K562 (cell line): Measurements from ENCODE around the gene GCN1. TPM values are rescaled to one million over a fixed set of nuclear protein-coding genes. Genes with fewer than 3 reads are reported as not detected.
A peak's percentile ranks its signal among the peaks of the same experiment; 100 is the strongest.

Source experiments
- ATF4 ChIP-seq: fragments of 450-650 bp; formaldehyde crosslinking; IDR thresholded peaks from 2 replicates; pipeline ENCODE4 v1.4.0; 2022; ENCODE audit warnings: mild to moderate bottlenecking, moderate library complexity
- BCLAF1 ChIP-seq, 2 experiments: fragments of 450-650 bp in 1 of 2; IDR thresholded peaks; 2 replicates each; pipeline ENCODE4 v1.6.1; 2011 to 2017; ENCODE audit warnings: low read depth in 2 of 2, antibody characterized with exemption in 1 of 2, borderline replicate concordance in 1 of 2, low read length in 1 of 2, mild to moderate bottlenecking in 1 of 2, mixed read lengths in 1 of 2; ENCODE audit not compliant: control insufficient read depth in 1 of 2
- CBFA2T2 ChIP-seq: fragments of 450-650 bp; conservative IDR thresholded peaks from 2 replicates; pipeline ENCODE4 v1.6.1; 2017; ENCODE audit warnings: mild to moderate bottlenecking
- CSDE1 ChIP-seq, 2 experiments: fragments of 450-650 bp; IDR thresholded peaks; 2 replicates each; pipeline ENCODE4 v1.6.1; 2016; ENCODE audit warnings: mild to moderate bottlenecking in 1 of 2
- DDX20 ChIP-seq: fragments of 450-650 bp; IDR thresholded peaks from 2 replicates; pipeline ENCODE4 v1.6.1; 2016; ENCODE audit warnings: missing genetic modification characterization, low read depth, mild to moderate bottlenecking, missing compliant biosample characterization, moderate library complexity
- DEAF1 ChIP-seq: fragments of 450-650 bp; formaldehyde crosslinking; IDR thresholded peaks from 2 replicates; pipeline ENCODE4 v1.4.0; 2020; ENCODE audit warnings: mild to moderate bottlenecking, moderate library complexity
- E2F3 ChIP-seq: fragments of 250-450 bp; sonication (Bioruptor Pico); IDR thresholded peaks from 2 replicates; pipeline ENCODE4 v1.4.0; 2020; ENCODE audit warnings: mild to moderate bottlenecking
- GABPA ChIP-seq: fragments of 200-800 bp; sonication (Bioruptor generic); conservative IDR thresholded peaks from 2 replicates; pipeline ENCODE4 v1.6.1; 2016; ENCODE audit warnings: low read depth, missing genetic modification characterization, missing compliant biosample characterization
- HDAC1 ChIP-seq, 2 experiments: fragments of 450-650 bp; IDR thresholded peaks; 2 replicates each; pipeline ENCODE4 v1.6.1; 2016 to 2017; ENCODE audit warnings: inconsistent platforms in 1 of 2, mild to moderate bottlenecking in 1 of 2, moderate library complexity in 1 of 2
- HNRNPK ChIP-seq: fragments of 200-400 bp; formaldehyde crosslinking; IDR thresholded peaks from one replicate; pipeline ENCODE4 v1.6.1; 2018; ENCODE audit warnings: mild to moderate bottlenecking, low read depth, low read length; ENCODE audit not compliant: poor library complexity, severe bottlenecking
- MAFK ChIP-seq: IDR thresholded peaks from 2 replicates; pipeline ENCODE4 v1.6.1; 2011; ENCODE audit warnings: low read length, improper control_type of control experiment
- MTA3 ChIP-seq: fragments of 450-650 bp; formaldehyde crosslinking; IDR thresholded peaks from 2 replicates; pipeline ENCODE4 v1.6.1; 2017; ENCODE audit warnings: mild to moderate bottlenecking, borderline replicate concordance
- SRF ChIP-seq, 2 experiments: fragments of 250-450, 450-650 bp in 1 of 2; sonication (Bioruptor Pico) in 1 of 2; sonication (generic) in 1 of 2; formaldehyde crosslinking; IDR thresholded peaks; 2 replicates each; pipeline versions ENCODE4 v1.5.0 to v1.5.1; 2020 to 2022; ENCODE audit warnings: mild to moderate bottlenecking in 1 of 2, missing genetic modification reagents in 1 of 2
- SRSF1 ChIP-seq: fragments of 200-400 bp; formaldehyde crosslinking; IDR thresholded peaks from 2 replicates; pipeline ENCODE4 v1.6.1; 2017; ENCODE audit warnings: mild to moderate bottlenecking, low read depth, low read length, moderate library complexity
- TFAP4 ChIP-seq: sonication (generic); formaldehyde crosslinking; IDR thresholded peaks from 2 replicates; pipeline ENCODE4 v1.8.0; 2022; ENCODE audit warnings: missing genetic modification reagents, mild to moderate bottlenecking, moderate library complexity, borderline replicate concordance
- TOE1 ChIP-seq, 2 experiments: fragments of 450-650 bp in 1 of 2; sonication (generic) in 1 of 2; formaldehyde crosslinking in 1 of 2; IDR thresholded peaks; 2 replicates each; pipeline versions ENCODE4 v1.7.1 to v1.8.0; 2016 to 2022; ENCODE audit warnings: borderline replicate concordance in 2 of 2, mild to moderate bottlenecking in 2 of 2, antibody characterized with exemption in 1 of 2, inconsistent platforms in 1 of 2, low read depth in 1 of 2, missing genetic modification reagents in 1 of 2, moderate library complexity in 1 of 2
- ZNF277 ChIP-seq: fragments of 250-450 bp; sonication (Bioruptor Pico); IDR thresholded peaks from 2 replicates; pipeline ENCODE4 v1.8.0; 2022; ENCODE audit warnings: inconsistent platforms, mild to moderate bottlenecking, moderate library complexity, borderline replicate concordance
- ZNF785 ChIP-seq: fragments of 250-450 bp; sonication (Bioruptor Pico); IDR thresholded peaks from 2 replicates; pipeline ENCODE4 v1.4.0; 2020; ENCODE audit warnings: mild to moderate bottlenecking
- polyA plus RNA-seq, 8 experiments: library from polyadenylated mRNA; depleted of rRNA in 4 of 8; stranded (reverse) in 5 of 8; unstranded in 3 of 8; fragments of >200 nt; fragmentation: Nextera tagmentation in 2 of 8; fragmentation: Illumina TruSeq in 1 of 8; extraction: Ambion mirVana in 2 of 8; extraction: Trizol in 1 of 8; gene quantifications; 2 replicates each; pipeline versions ENCODE4 v1.2.1 to v1.2.3, GENCODE V29; 2011 to 2014; ENCODE audit warnings: inconsistent platforms in 1 of 8, missing spikeins in 1 of 8
- total RNA-seq, 7 experiments: library from RNA; depleted of rRNA in 6 of 7; stranded (reverse); fragments of >200 nt in 6 of 7; fragmentation: Illumina TruSeq in 2 of 7; extraction: Trizol in 2 of 7; gene quantifications; 2 replicates each; pipeline versions ENCODE4 v1.2.1 to v1.2.3, GENCODE V29; 2011 to 2021; ENCODE audit warnings: low replicate concordance in 1 of 7

GCN1 gene
- total and polyA plus RNA-seq, 9 of the 15 experiments (the other 6 are each of a cell fraction or from before 2014, with no cell fraction given), result 11.9 to 190 (median 51.7) TPM

- TF ChIP-seq SRF (CRISPR knock-in tag; IDR thresholded peaks at IDR 0.05) (peak in 1 of 2 experiments; percentile 59; a peak in 1 of 4 replicates), SRSF1 (no peak), GABPA (tag) (no peak), MTA3 (no peak), MAFK (peak; percentile 94), TOE1 (IDR thresholded peaks at IDR 0.05; ENCODE audit: borderline replicate concordance) (no peak), TOE1 (CRISPR knock-in tag; IDR thresholded peaks at IDR 0.05; ENCODE audit: borderline replicate concordance, low read depth) (no peak), E2F3 (CRISPR knock-in tag) (no peak), HDAC1 (IDR thresholded peaks at IDR 0.05) (no peak), ATF4 (CRISPR knock-in tag) (no peak), ZNF277 (no peak), ZNF785 (no peak), DDX20 (tag) (no peak), CBFA2T2 (no peak), DEAF1 (CRISPR knock-in tag) (no peak), BCLAF1 (IDR thresholded peaks at IDR 0.05; ENCODE audit: borderline replicate concordance in 1 of 2, control insufficient read depth in 1 of 2, low read depth in 2 of 2, low read length in 1 of 2) (no peak), CSDE1 (IDR thresholded peaks at IDR 0.05) (no peak), TFAP4 (no peak), HNRNPK (no peak)
Observed at GRCh38 chr12:120118321-120119061, 76.0 kb downstream of the GCN1 start (continued).
